H1 (cell line): ENCODE measurements around the gene RAB11A. TPM values are rescaled to one million over a fixed set of nuclear protein-coding genes. Genes with fewer than 3 reads are reported as not detected.

Source experiments
- CTCF ChIA-PET: fragments of 300-600 bp; sonication (Branson Sonifier 250); formaldehyde crosslinking; loops from one replicate; lab custom pipeline; 2021; ENCODE audit not compliant: partially characterized antibody; lab: Charles Lee
- POLR2A ChIA-PET: fragments of 300-600 bp; sonication (Branson Sonifier 250); formaldehyde crosslinking; loops from one replicate; lab custom pipeline; 2021; ENCODE audit warnings: inconsistent platforms; ENCODE audit not compliant: partially characterized antibody; lab: Charles Lee
- DNase-seq, 2 experiments: peaks; one replicate each; pipeline versions ENCODE4 v3.0.0 to v3.0.0-alpha.2; 2010 to 2022; ENCODE audit warnings: low spot score in 2 of 2, low read depth in 1 of 2, mixed read lengths in 1 of 2
- FAIRE-seq: peaks from 2 replicates; lab custom pipeline; 2011; peaks lifted over from hg19 to GRCh38; lab: Jason Lieb, UNC
- H2AFZ ChIP-seq: 2 replicates; pipeline ENCODE4 v1.8.1; 2012; ENCODE audit warnings: low read length, inconsistent platforms
- H2AK5ac ChIP-seq: 2 replicates; pipeline ENCODE4 v1.6.1; 2013; ENCODE audit warnings: low read depth, low read length
- H2BK120ac ChIP-seq: replicated peaks from 2 replicates; pipeline ENCODE3; 2013; ENCODE audit warnings: low read depth, low read length, inconsistent platforms
- H2BK12ac ChIP-seq: 2 replicates; pipeline ENCODE4 v1.6.1; 2013; ENCODE audit warnings: low read depth, low read length
- H2BK15ac ChIP-seq: 2 replicates; pipeline ENCODE4 v1.6.1; 2013; ENCODE audit warnings: low read length
- H2BK20ac ChIP-seq: 2 replicates; pipeline ENCODE4 v1.6.1; 2013; ENCODE audit warnings: low read length
- H2BK5ac ChIP-seq: 2 replicates; pipeline ENCODE4 v1.6.1; 2013; ENCODE audit warnings: low read depth, low read length
- H3K14ac ChIP-seq: 2 replicates; pipeline ENCODE4 v1.6.1; 2013; ENCODE audit warnings: inconsistent platforms; ENCODE audit not compliant: insufficient read length
- H3K18ac ChIP-seq: 2 replicates; pipeline ENCODE4 v1.6.1; 2013; ENCODE audit warnings: low read length; ENCODE audit errors: extremely low read depth
- H3K23ac ChIP-seq: 2 replicates; pipeline ENCODE4 v1.6.1; 2013; ENCODE audit warnings: inconsistent platforms; ENCODE audit not compliant: insufficient read length
- H3K23me2 ChIP-seq: 2 replicates; pipeline ENCODE4 v1.6.1; 2013; ENCODE audit warnings: low read depth, low read length
- H3K27ac ChIP-seq: 2 replicates; pipeline ENCODE4 v1.6.1; 2011; ENCODE audit warnings: low read depth, low read length, inconsistent platforms
- H3K27me3 ChIP-seq, 4 experiments: replicated peaks in 1 of 4; 1 replicate in 1 of 4; 2 replicates in 3 of 4; pipeline versions ENCODE4 v1.6.1 to v1.8.1; 2011 to 2013; ENCODE audit warnings: low read length in 3 of 4, mild to moderate bottlenecking in 3 of 4, inconsistent platforms in 2 of 4, mixed read lengths in 2 of 4, moderate library complexity in 1 of 4; ENCODE audit not compliant: control insufficient read depth in 3 of 4, insufficient read depth in 3 of 4; ENCODE audit errors: extremely low read depth in 1 of 4
- H3K36me3 ChIP-seq, 4 experiments: 2 replicates each; pipeline versions ENCODE4 v1.6.1 to v1.8.1; 2011 to 2013; ENCODE audit warnings: mild to moderate bottlenecking in 4 of 4, low read length in 3 of 4, moderate library complexity in 2 of 4, control low read depth in 1 of 4, inconsistent platforms in 1 of 4; ENCODE audit not compliant: insufficient read depth in 4 of 4, control insufficient read depth in 2 of 4
- H3K4ac ChIP-seq: replicated peaks from 2 replicates; pipeline ENCODE3; 2013; ENCODE audit warnings: low read length, low read depth, mixed read lengths, inconsistent platforms; ENCODE audit not compliant: insufficient read length
- H3K4me1 ChIP-seq, 4 experiments: replicated peaks in 1 of 4; 1 replicate in 1 of 4; 2 replicates in 3 of 4; pipeline versions ENCODE4 v1.6.1 to v1.8.1; 2011 to 2013; ENCODE audit warnings: low read length in 3 of 4, inconsistent platforms in 2 of 4, mixed read lengths in 1 of 4; ENCODE audit not compliant: insufficient read depth in 4 of 4, control insufficient read depth in 3 of 4
- H3K4me2 ChIP-seq, 2 experiments: 2 replicates each; pipeline versions ENCODE4 v1.6.1 to v1.8.1; 2011 to 2013; ENCODE audit warnings: low read depth in 2 of 2, low read length in 2 of 2, control low read depth in 1 of 2, inconsistent platforms in 1 of 2, mild to moderate bottlenecking in 1 of 2; ENCODE audit not compliant: insufficient read depth in 1 of 2
- H3K4me3 ChIP-seq, 4 experiments: fragments of 200-600, 300-600 bp in 1 of 4; sonication (generic), shearing (Covaris generic), sonication (Bioruptor Twin) in 1 of 4; 2 replicates each; pipeline versions ENCODE4 v1.5.1 to v1.8.1; 2011 to 2016; ENCODE audit warnings: low read length in 4 of 4, low read depth in 3 of 4, control low read depth in 2 of 4, inconsistent platforms in 2 of 4, mild to moderate bottlenecking in 2 of 4, mixed read lengths in 1 of 4, moderate library complexity in 1 of 4; ENCODE audit not compliant: insufficient read depth in 2 of 4; ENCODE audit errors: extremely low read depth in 1 of 4
- H3K56ac ChIP-seq: replicated peaks from 2 replicates; pipeline ENCODE3; 2013; ENCODE audit warnings: low read depth, mild to moderate bottlenecking, mixed read lengths, low read length, inconsistent platforms; ENCODE audit not compliant: insufficient read length
- H3K79me1 ChIP-seq: 2 replicates; pipeline ENCODE4 v1.6.1; 2013; ENCODE audit warnings: low read depth, low read length, control low read depth
- H3K79me2 ChIP-seq, 2 experiments: 2 replicates each; pipeline versions ENCODE4 v1.6.1 to v1.8.1; 2012 to 2013; ENCODE audit warnings: low read length in 2 of 2, mild to moderate bottlenecking in 2 of 2, inconsistent platforms in 1 of 2; ENCODE audit not compliant: insufficient read depth in 2 of 2, control insufficient read depth in 1 of 2
- H3K9ac ChIP-seq, 4 experiments: replicated peaks in 1 of 4; 1 replicate in 1 of 4; 2 replicates in 3 of 4; pipeline versions ENCODE4 v1.6.1 to v1.8.1; 2011 to 2013; ENCODE audit warnings: low read depth in 3 of 4, low read length in 3 of 4, control low read depth in 2 of 4, mild to moderate bottlenecking in 2 of 4, moderate library complexity in 2 of 4, inconsistent platforms in 1 of 4; ENCODE audit errors: extremely low read depth in 1 of 4
- H3K9me3 ChIP-seq, 2 experiments: 2 replicates each; pipeline versions ENCODE4 v1.6.1 to v1.8.1; 2012 to 2013; ENCODE audit warnings: mild to moderate bottlenecking in 2 of 2, moderate library complexity in 2 of 2, control low read depth in 1 of 2, inconsistent platforms in 1 of 2, low read depth in 1 of 2, low read length in 1 of 2, mixed read lengths in 1 of 2; ENCODE audit not compliant: insufficient read depth in 2 of 2
- H4K20me1 ChIP-seq, 2 experiments: replicated peaks in 1 of 2; 2 replicates each; pipeline versions ENCODE3 to v1.8.1; 2011 to 2013; ENCODE audit warnings: inconsistent platforms in 2 of 2, low read length in 2 of 2, mild to moderate bottlenecking in 1 of 2; ENCODE audit not compliant: insufficient read depth in 2 of 2, control insufficient read depth in 1 of 2
- H4K5ac ChIP-seq: 2 replicates; pipeline ENCODE4 v1.6.1; 2013; ENCODE audit warnings: low read length, low read depth, mixed read lengths, inconsistent platforms; ENCODE audit not compliant: insufficient read length
- H4K8ac ChIP-seq: 2 replicates; pipeline ENCODE4 v1.8.0; 2013; ENCODE audit warnings: mild to moderate bottlenecking, moderate library complexity, low read length, inconsistent platforms; ENCODE audit not compliant: insufficient read depth; ENCODE audit errors: extremely low read depth
- H4K91ac ChIP-seq: replicated peaks from 2 replicates; pipeline ENCODE3; 2013; ENCODE audit warnings: low read length, mixed read lengths, inconsistent platforms; ENCODE audit not compliant: insufficient read length
- BCL11A ChIP-seq, 2 experiments: IDR thresholded peaks; one replicate each; pipeline ENCODE4 v1.6.1; 2011; ENCODE audit warnings: low read depth in 2 of 2, low read length in 2 of 2, mild to moderate bottlenecking in 2 of 2
- CBX8 ChIP-seq: fragments of 300-800, 300-1000 bp; sonication (generic); IDR thresholded peaks from 2 replicates; pipeline ENCODE4 v1.7.1; 2016; ENCODE audit warnings: low read depth, low read length, borderline replicate concordance
- CHD1 ChIP-seq: IDR thresholded peaks from 2 replicates; pipeline ENCODE4 v1.6.1; 2012; ENCODE audit warnings: low read depth, low read length, improper control_type of control experiment
- CHD2 ChIP-seq: IDR thresholded peaks from 2 replicates; pipeline ENCODE4 v1.6.1; 2012; ENCODE audit warnings: low read length, improper control_type of control experiment
- GTF2F1 ChIP-seq: IDR thresholded peaks from 2 replicates; pipeline ENCODE4 v1.6.1; 2012; ENCODE audit warnings: low read depth, low read length, improper control_type of control experiment, borderline replicate concordance
- JUN ChIP-seq: IDR thresholded peaks from 2 replicates; pipeline ENCODE4 v1.6.1; 2011; ENCODE audit warnings: low read depth, mild to moderate bottlenecking, improper control_type of control experiment, low read length
- KDM1A ChIP-seq: fragments of 200-600, 300-600 bp; sonication (generic); IDR thresholded peaks from 2 replicates; pipeline ENCODE4 v1.7.1; 2016; ENCODE audit warnings: mild to moderate bottlenecking, low read length, borderline replicate concordance
- POLR2A ChIP-seq, 2 experiments: IDR thresholded peaks; 1 replicate in 1 of 2; 2 replicates in 1 of 2; pipeline ENCODE4 v1.6.1; 2011; ENCODE audit warnings: low read depth in 2 of 2, low read length in 2 of 2, mild to moderate bottlenecking in 2 of 2; ENCODE audit errors: control extremely low read depth in 1 of 2
- RAD21 ChIP-seq, 2 experiments: IDR thresholded peaks in 1 of 2; conservative IDR thresholded peaks in 1 of 2; 2 replicates each; pipeline ENCODE4 v1.6.1; 2011; ENCODE audit warnings: low read depth in 2 of 2, low read length in 2 of 2, improper control_type of control experiment in 1 of 2, inconsistent platforms in 1 of 2, mild to moderate bottlenecking in 1 of 2, moderate library complexity in 1 of 2
- RFX5 ChIP-seq: IDR thresholded peaks from 2 replicates; pipeline ENCODE4 v1.6.1; 2011; ENCODE audit warnings: low read depth, low read length, improper control_type of control experiment, borderline replicate concordance
- SP1 ChIP-seq: IDR thresholded peaks from 2 replicates; pipeline ENCODE4 v1.6.1; 2011; ENCODE audit warnings: low read depth, low read length
- SUZ12 ChIP-seq: fragments of 200-600 bp; sonication (generic); IDR thresholded peaks from 2 replicates; pipeline ENCODE4 v1.6.1; 2012; ENCODE audit warnings: mild to moderate bottlenecking, inconsistent platforms, low read length, moderate library complexity, mixed read lengths
- TAF7 ChIP-seq: optimal IDR thresholded peaks from 2 replicates; pipeline ENCODE3; 2011; ENCODE audit warnings: low read depth, mild to moderate bottlenecking, inconsistent platforms, low read length, moderate library complexity, borderline replicate concordance
- TBP ChIP-seq: IDR thresholded peaks from 2 replicates; pipeline ENCODE4 v1.6.1; 2011; ENCODE audit warnings: low read depth, low read length, improper control_type of control experiment
- TEAD4 ChIP-seq: IDR thresholded peaks from 2 replicates; pipeline ENCODE4 v1.6.1; 2012; ENCODE audit warnings: low read depth, low read length, inconsistent platforms, mixed read lengths
- YY1 ChIP-seq: IDR thresholded peaks from 2 replicates; pipeline ENCODE4 v1.6.1; 2011; ENCODE audit warnings: low read depth, mild to moderate bottlenecking, low read length
- WGBS, 2 experiments: shearing (Covaris generic) in 1 of 2; methylation state at CpG; one replicate each; pipeline versions ENCODE4 v1.1.6 to v1.1.7; 2013 to 2015; ENCODE audit warnings: low lambda C conversion rate in 2 of 2, mixed read lengths in 2 of 2, inconsistent platforms in 1 of 2, low coverage in 1 of 2, missing lambda C conversion rate in 1 of 2; ENCODE audit not compliant: insufficient replicate concordance in 2 of 2, insufficient coverage in 1 of 2, insufficient read length in 1 of 2; ENCODE audit errors: extremely low coverage in 1 of 2, missing lambda C conversion rate in 1 of 2; 5-methylcytosine and 5-hydroxymethylcytosine counted together
- polyA plus RNA-seq, 7 experiments: library from polyadenylated mRNA; depleted of rRNA in 3 of 7; stranded (reverse) in 5 of 7; unstranded in 2 of 7; fragments of >200 nt in 5 of 7; fragments of 200-250 nt in 2 of 7; gene quantifications; 1 replicate in 5 of 7; 2 replicates in 1 of 7; 4 replicates in 1 of 7; pipeline versions ENCODE4 v1.2.1 to v1.2.3, GENCODE V29; 2011 to 2013; ENCODE audit warnings: missing spikeins in 2 of 7, mixed read lengths in 2 of 7
- total RNA-seq: library from RNA; stranded (reverse); fragmentation: NEBNext Ultra II Directional; extraction: Animal tissue kit (Norgen Biotek cat#: 25700); gene quantifications from 2 replicates; pipeline ENCODE4 v1.2.1, GENCODE V29; 2021

Gene RAB11A
- total and polyA plus RNA-seq, 2 of the 8 experiments (the other 6 are each of a cell fraction or from before 2014, with no cell fraction given): 211 to 254 TPM

GRCh38 chr15:65819563-65819960, 49.7 kb upstream of the RAB11A start:
- Histone ChIP-seq H3K27ac (no peak overlapping the region), H2BK20ac (no peak overlapping the region), H3K79me2 (no peaks in the 10 kb centered on the region), H3K14ac (no peak overlapping the region), H3K4ac (no peak overlapping the region), H2BK15ac (no peak overlapping the region), H3K4me2 (no peak overlapping the region), H3K4me3 (no peak overlapping the region), H3K27me3 (no peaks in the 10 kb centered on the region), H3K79me1 (no peaks in the 10 kb centered on the region), H3K23ac (no peak overlapping the region), H4K91ac (no peak overlapping the region), H4K8ac (no peak overlapping the region), H3K23me2 (no peaks in the 10 kb centered on the region), H2BK12ac (no peak overlapping the region), H3K18ac (no peak overlapping the region), H3K9ac (no peak overlapping the region), H3K56ac (no peak overlapping the region), H2AFZ (no peak overlapping the region), H2AK5ac (no peak overlapping the region), H2BK120ac (no peak overlapping the region), H4K20me1 (no peaks in the 10 kb centered on the region), H3K36me3 (no peaks in the 10 kb centered on the region), H2BK5ac (no peak overlapping the region), H4K5ac (no peak overlapping the region), H3K4me1 (no peaks in the 10 kb centered on the region), H3K9me3 (no peaks in the 10 kb centered on the region)
- POLR2A ChIA-PET: interaction anchor here (1.0 kb wide), 1 partner anchor 13 kb away, joined by 3 read pairs; no protein-coding TSS in a partner anchor
- WGBS, 2 experiments: 89% methylated on average over 3 of the region's 3 CpGs; no CpG with 5 or more reads in 1 of the 2 experiments
- CTCF ChIA-PET: interaction anchor here (1.4 to 1.7 kb wide), 2 partner anchors 9 to 22 kb away, joined by 3 to 4 read pairs; no protein-coding TSS in a partner anchor
- no peak for FAIRE-seq
- DNase-seq: no peak
- TF ChIP-seq RAD21 (IDR thresholded peaks at IDR 0.05 in 1 of 2, conservative IDR thresholded peaks at IDR 0.05 in 1 of 2; ENCODE audit: low read depth in 2 of 2, low read length in 2 of 2) (no peak), TBP (no peak), YY1 (no peak), CHD2 (no peak), CBX8 (no peak), RFX5 (no peak), CHD1 (no peak), KDM1A (no peak), TAF7 (no peak), BCL11A (IDR thresholded peaks at IDR 0.05; ENCODE audit: low read depth in 2 of 2, low read length in 2 of 2) (no peak), SP1 (no peak), JUN (no peak), TEAD4 (no peak), SUZ12 (no peak), GTF2F1 (no peak), POLR2A (IDR thresholded peaks at IDR 0.05; ENCODE audit: control extremely low read depth in 1 of 2, low read depth in 2 of 2, low read length in 2 of 2) (no peak)
